ENCODE results near the gene CDH20. TPM values are rescaled to one million over a fixed set of nuclear protein-coding genes. Genes with fewer than 3 reads are reported as not detected.

The CDH20 gene
- total RNA-seq, 4 donors from 2014 or later = 0.63 to 7.1 (median 2.4) TPM

DNA sequence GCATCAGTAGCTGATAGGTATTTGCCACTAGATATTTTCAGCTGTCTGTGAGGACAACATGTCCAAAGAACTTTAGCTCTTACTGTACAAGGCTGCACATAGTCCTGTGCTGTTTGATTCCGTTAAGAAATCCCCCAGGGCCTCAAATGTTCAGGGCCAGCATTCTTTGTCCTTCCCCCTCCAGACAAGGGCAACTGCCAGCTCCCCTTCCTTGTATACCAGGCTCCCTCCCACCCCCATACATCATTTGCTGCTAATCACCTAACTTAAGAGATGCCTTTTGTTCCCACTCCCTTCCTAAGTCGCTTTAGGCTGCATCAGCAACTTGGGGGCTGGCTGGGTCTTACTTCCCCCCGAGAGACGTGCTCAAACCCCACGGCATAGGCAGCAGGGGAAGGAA is 138.7 kb downstream of the CDH20 start:
- no peak for ATAC-seq (ENCODE audit: low FRiP score)
- TF ChIP-seq, protein P1, sequence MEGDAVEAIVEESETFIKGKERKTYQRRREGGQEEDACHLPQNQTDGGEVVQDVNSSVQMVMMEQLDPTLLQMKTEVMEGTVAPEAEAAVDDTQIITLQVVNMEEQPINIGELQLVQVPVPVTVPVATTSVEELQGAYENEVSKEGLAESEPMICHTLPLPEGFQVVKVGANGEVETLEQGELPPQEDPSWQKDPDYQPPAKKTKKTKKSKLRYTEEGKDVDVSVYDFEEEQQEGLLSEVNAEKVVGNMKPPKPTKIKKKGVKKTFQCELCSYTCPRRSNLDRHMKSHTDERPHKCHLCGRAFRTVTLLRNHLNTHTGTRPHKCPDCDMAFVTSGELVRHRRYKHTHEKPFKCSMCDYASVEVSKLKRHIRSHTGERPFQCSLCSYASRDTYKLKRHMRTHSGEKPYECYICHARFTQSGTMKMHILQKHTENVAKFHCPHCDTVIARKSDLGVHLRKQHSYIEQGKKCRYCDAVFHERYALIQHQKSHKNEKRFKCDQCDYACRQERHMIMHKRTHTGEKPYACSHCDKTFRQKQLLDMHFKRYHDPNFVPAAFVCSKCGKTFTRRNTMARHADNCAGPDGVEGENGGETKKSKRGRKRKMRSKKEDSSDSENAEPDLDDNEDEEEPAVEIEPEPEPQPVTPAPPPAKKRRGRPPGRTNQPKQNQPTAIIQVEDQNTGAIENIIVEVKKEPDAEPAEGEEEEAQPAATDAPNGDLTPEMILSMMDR (IDR thresholded peaks at IDR 0.05) = no peak
- no peak for DNase-seq (ENCODE audit: low spot score)

DNA sequence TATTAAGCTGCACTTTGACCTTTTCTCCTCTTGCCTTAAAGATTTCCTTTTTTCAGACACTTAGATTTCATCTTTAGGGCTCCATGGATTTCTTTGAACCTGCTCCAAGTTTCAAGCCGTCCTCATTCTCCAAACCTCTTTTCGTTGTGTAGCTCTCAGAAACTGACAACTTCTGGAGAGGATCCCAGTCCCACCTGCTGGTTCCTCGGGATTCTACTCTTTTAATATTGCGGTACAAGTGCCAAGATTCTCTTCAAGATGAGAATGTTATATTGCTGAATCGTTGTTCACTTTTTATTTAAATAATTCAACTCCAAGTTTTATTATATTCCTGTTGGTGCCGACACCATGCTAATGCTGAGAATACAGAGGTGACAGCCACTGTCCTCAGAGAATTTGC is 141.1 kb downstream of the CDH20 start:
- TF ChIP-seq, protein P1 (IDR thresholded peaks at IDR 0.05) = no peak
- no peak for DNase-seq (ENCODE audit: low spot score)
- no peak for ATAC-seq (ENCODE audit: low FRiP score)

DNA sequence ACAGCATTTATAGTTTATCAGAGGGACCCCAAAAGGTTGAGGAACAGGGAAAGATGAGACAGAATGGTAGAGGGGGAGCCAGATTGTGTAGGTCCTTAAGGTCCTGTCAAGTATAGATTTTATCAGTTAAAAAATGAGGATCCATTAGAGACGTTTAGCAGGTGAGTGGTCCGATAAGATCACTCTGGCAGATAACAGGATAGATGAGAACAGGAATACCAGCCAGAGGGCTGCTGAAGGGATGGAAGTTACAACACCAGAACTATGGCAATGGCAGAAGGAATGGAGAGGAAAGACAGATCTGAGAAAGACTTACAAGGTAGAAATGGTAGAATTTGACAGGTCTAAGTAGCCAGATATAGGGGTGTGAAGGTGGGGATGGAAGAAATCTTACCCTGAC is 141.7 kb downstream of the CDH20 start:
- ATAC-seq (ENCODE audit: low FRiP score) (no peak), DNase-seq (ENCODE audit: low spot score) (no peak)
- TF ChIP-seq, protein P1 (IDR thresholded peaks at IDR 0.05) = no peak

DNA sequence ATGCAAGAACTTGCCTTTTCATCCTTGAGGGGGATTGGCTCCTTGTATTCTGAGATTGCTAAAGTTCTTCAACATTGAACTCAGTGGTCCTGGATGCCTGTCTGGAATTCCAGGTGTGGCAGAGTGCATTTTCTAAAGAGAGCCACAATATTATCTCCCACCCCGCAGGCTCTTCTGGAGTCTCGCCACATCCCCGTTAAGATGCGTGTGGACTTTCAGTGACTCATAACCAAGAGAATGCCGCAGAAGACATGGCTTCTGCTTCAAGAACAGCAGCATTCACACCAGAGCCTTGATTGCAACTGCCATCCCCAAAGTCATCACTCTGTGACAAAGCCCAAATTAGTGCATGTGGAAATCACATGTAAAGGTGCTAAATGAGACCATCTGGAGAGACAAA is 142.7 kb downstream of the CDH20 start:
- no peak for ATAC-seq (ENCODE audit: low FRiP score)
- no peak for DNase-seq (ENCODE audit: low spot score)
- TF ChIP-seq, protein P1 (IDR thresholded peaks at IDR 0.05) = no peak

DNA sequence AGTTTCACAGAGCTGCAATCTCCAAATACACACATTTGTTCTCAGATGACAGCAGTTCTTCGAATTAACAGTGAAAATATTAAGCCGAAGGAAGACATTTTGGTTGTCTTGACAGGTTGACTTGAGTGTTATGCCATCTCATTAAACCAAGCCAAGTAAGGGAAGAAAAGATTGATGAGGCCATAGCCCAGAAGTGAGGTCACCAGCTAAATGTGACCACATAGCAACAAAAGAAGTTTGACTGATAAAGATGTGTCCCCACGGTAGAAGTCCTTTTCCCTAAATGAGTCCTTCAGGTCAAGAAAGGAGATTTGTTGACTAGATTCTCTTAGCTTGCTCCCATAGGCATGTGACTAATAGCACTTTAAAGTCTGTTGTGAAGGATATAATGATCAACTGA is 156.1 kb downstream of the CDH20 start:
- TF ChIP-seq, protein P1 (IDR thresholded peaks at IDR 0.05) = no peak

DNA sequence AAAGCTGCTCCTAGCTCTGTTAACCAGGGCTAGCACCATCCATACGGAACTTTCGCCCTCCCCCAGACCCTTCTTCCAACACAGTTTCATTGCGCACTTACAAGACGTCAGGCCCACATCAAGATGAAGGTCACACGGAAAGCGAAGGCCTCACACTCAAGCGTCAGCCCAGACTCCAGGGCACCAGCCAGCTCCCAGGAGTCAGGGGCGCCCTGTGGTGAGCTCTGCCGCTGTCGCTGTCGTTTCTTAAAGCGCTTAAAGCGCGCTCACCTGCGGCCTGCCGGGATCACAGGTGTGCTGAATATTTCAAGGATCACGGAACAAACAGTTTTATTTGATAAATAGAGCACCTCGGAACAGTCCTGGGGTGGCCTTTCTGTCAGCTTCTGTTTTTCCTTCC is 163.1 kb downstream of the CDH20 start:
- no peak for DNase-seq (ENCODE audit: low spot score)
- no peak for ATAC-seq (ENCODE audit: low FRiP score)
- TF ChIP-seq, protein P1 (IDR thresholded peaks at IDR 0.05) = no peak

More for the DNA sequence above, 156.1 kb downstream of the CDH20 start:
- DNase-seq (ENCODE audit: low spot score) (no peak), ATAC-seq (ENCODE audit: low FRiP score) (no peak)

DNA sequence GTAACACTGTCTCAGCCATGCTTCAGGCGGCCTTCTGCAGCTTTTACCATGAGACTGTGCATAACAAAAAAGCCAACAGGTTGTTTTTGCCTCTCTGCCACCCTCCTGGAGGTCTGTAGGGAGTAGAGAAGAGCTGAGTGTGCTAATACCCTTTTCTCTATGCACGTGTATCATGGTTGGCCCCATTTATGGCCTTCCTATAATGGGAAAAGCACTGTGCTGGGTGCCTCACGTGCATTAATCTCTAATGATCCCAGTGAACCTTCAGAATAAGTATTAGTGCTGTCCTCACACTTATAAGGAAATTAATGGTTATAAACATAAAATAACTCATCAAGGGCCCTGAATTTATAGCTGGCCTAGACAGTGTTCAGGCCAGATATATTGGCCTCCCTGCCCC is 164.2 kb downstream of the CDH20 start:
- no peak for ATAC-seq (ENCODE audit: low FRiP score)
- TF ChIP-seq, protein P1 (IDR thresholded peaks at IDR 0.05) = no peak
- DNase-seq (ENCODE audit: low spot score) = no peak

All from omental fat pad (tissue), 4 donors.